ENCODE measurements around the gene TRAPPC3.

The TRAPPC3 gene

DNA sequence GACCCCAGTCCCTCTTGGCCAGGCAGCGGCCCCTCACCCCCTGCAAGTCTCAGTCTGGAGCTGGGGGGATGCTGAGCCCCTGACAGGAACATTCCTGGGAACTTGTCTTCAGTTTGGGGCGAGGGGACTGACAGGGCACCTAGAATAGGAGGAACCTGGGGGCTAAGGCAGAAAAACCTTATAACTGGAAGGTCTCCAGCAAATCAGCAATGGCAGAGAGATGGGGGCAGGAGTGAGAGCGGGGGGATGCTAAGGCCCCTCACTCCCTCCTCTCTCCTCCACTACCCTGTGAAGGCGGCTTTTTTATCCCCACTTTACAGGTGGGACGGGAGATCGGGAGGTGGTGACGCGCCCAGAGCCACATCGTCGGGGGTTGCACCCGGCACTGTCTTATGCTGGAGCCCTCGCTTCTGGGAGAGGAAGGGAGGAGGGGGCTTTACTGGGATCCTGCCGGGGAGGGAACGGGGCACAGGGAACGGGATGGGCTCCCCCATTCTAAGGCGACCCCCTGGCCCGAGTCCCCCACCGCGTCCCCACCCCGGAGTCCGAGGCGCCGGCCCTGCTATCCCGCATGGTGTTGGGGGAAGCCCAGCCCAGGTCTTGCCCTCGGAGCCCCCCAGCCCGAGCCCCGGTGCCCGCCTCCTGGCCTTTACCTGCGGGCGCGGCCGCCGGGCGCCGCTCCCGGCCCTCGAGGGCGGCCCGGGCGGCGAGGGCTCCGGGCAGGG, 24.7 kb downstream of the TRAPPC3 start:
- DNase-seq (ENCODE audit: extremely low read depth, insufficient read length), result no peak
- TF ChIP-seq, protein P1, sequence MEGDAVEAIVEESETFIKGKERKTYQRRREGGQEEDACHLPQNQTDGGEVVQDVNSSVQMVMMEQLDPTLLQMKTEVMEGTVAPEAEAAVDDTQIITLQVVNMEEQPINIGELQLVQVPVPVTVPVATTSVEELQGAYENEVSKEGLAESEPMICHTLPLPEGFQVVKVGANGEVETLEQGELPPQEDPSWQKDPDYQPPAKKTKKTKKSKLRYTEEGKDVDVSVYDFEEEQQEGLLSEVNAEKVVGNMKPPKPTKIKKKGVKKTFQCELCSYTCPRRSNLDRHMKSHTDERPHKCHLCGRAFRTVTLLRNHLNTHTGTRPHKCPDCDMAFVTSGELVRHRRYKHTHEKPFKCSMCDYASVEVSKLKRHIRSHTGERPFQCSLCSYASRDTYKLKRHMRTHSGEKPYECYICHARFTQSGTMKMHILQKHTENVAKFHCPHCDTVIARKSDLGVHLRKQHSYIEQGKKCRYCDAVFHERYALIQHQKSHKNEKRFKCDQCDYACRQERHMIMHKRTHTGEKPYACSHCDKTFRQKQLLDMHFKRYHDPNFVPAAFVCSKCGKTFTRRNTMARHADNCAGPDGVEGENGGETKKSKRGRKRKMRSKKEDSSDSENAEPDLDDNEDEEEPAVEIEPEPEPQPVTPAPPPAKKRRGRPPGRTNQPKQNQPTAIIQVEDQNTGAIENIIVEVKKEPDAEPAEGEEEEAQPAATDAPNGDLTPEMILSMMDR (IDR thresholded peaks at IDR 0.05; ENCODE audit: insufficient read depth, low read length, poor library complexity, severe bottlenecking), result no peak

DNA sequence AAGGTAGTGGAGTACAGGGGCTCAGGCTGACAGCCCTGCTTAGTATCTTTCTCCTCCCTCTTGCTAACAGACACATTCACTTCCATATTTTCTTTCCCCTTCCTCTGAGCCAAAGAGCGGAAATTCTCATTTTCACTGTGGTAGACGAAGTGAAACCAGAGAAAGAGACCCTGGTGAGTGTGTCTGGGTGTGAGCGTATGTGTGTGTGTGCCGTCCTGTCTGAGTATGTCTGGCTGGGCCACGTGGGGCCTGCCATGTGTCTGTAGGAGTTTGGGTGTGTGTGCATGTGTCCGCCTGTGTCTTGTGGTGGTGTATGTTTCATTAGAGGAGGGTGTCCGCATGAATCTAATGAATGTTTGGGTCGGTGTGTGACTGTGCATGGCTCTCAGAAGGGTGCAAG, 25.9 kb downstream of the TRAPPC3 start:
- TF ChIP-seq, protein P1 (IDR thresholded peaks at IDR 0.05; ENCODE audit: insufficient read depth, low read length, poor library complexity, severe bottlenecking), result no peak
- H3K4me3 ChIP-seq (replicated peaks; ENCODE audit: low read depth, low read length), result no peak overlapping the region
- no peak for DNase-seq (ENCODE audit: extremely low read depth, insufficient read length)
- H3K27me3 ChIP-seq (replicated peaks; ENCODE audit: control insufficient read depth, insufficient read depth, low read length), result no peaks in the 10 kb centered on the region
- no peaks in the 10 kb centered on the region for H3K36me3 ChIP-seq (ENCODE audit: control insufficient read depth, insufficient read depth, low read length)

More for the DNA sequence above, 24.7 kb downstream of the TRAPPC3 start:
- H3K27me3 ChIP-seq (replicated peaks; ENCODE audit: control insufficient read depth, insufficient read depth, low read length), result no peaks in the 10 kb centered on the region
- H3K36me3 ChIP-seq (ENCODE audit: control insufficient read depth, insufficient read depth, low read length), result no peaks in the 10 kb centered on the region
- no peak overlapping the region for H3K4me3 ChIP-seq (replicated peaks; ENCODE audit: low read depth, low read length)

DNA sequence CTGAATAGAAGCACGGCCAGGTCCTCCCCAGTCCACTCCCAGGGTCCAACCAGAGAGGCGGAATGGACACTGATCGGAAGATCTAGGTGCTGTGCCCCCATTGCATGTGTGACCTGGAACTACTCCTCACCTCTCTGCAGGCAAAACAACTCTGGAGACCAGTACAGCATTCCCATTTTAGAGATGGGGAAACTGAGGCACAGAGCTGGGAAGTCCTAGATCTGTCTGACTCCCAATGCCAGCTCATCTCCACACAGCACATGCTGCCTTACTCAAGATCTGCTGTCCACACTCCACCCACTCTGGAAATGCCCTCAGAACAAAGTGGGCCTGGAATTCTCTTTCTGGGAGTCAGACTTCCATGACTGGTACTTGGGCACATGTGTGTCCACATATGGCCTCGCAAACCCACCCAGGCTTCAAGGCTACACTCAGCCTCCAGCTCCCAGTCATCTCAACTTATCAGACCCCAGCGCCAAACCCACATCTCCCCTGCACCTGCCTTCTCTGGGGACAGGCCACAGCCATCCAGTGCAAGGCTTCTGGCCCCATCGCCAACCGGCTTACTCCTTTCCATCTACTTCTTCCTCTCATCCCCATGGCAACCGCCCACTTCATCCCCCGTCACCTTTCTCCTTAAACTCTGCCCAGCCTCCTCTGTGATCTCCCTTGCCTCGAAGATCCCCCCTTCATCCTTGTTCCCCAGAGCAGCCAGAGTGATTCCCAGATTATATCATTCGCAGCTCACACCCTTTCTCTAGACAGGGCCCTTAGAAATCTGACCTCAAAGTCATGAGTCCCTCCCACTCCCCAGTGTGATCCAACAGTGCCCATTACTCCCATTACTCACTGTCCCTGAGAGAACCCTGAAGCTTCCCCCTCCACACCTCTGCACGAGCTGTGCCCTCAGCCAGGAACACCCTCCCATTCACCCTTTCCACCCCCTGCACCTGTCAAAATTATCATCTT, 26.9 kb downstream of the TRAPPC3 start:
- H3K4me3 ChIP-seq (replicated peaks; ENCODE audit: low read depth, low read length), result no peak overlapping the region
- H3K36me3 ChIP-seq (ENCODE audit: control insufficient read depth, insufficient read depth, low read length), result no peaks in the 10 kb centered on the region
- no peak for DNase-seq (ENCODE audit: extremely low read depth, insufficient read length)
- TF ChIP-seq, protein P1 (IDR thresholded peaks at IDR 0.05; ENCODE audit: insufficient read depth, low read length, poor library complexity, severe bottlenecking), result no peak
- H3K27me3 ChIP-seq (replicated peaks; ENCODE audit: control insufficient read depth, insufficient read depth, low read length), result no peaks in the 10 kb centered on the region

DNA sequence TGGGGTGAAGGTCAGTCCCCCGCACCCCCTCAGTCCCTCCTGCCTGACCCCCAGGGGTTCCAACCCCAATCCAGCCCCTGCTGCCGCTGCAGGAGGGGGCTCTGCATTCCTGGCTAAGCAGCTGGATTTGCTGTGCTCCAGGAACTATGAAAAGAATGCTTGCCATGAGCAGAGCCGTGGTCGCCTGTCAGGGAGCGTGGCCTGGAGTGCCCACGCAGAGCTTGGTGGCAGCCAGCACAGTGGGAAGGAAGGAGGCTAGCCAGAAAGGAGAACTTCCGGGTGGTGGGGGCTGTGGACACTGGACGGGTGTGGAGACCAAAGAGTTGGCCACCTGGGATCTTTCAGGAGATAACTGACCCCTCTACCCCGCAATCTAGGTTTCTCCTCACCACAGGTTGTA, 29.8 kb downstream of the TRAPPC3 start:
- Histone ChIP-seq H3K36me3 (ENCODE audit: control insufficient read depth, insufficient read depth, low read length) (no peaks in the 10 kb centered on the region), H3K27me3 (replicated peaks; ENCODE audit: control insufficient read depth, insufficient read depth, low read length) (no peaks in the 10 kb centered on the region), H3K4me3 (replicated peaks; ENCODE audit: low read depth, low read length) (no peak overlapping the region)
- TF ChIP-seq, protein P1 (IDR thresholded peaks at IDR 0.05; ENCODE audit: insufficient read depth, low read length, poor library complexity, severe bottlenecking), result no peak
- no peak for DNase-seq (ENCODE audit: extremely low read depth, insufficient read length)

GRCh38 chr1:36118447-36119204, 30.7 kb downstream of the TRAPPC3 start:
- no peak for DNase-seq (ENCODE audit: extremely low read depth, insufficient read length)
- H3K27me3 ChIP-seq (replicated peaks; ENCODE audit: control insufficient read depth, insufficient read depth, low read length), result no peaks in the 10 kb centered on the region
- H3K36me3 ChIP-seq (ENCODE audit: control insufficient read depth, insufficient read depth, low read length), result no peaks in the 10 kb centered on the region
- TF ChIP-seq, protein P1 (IDR thresholded peaks at IDR 0.05; ENCODE audit: insufficient read depth, low read length, poor library complexity, severe bottlenecking), result no peak
- no peak overlapping the region for H3K4me3 ChIP-seq (replicated peaks; ENCODE audit: low read depth, low read length)
